ENCODE data around the gene NR3C2.
"Not testable (repeated sequence)": the region's sequence is repeated elsewhere in the genome, so short reads cannot be mapped to it uniquely, and the experiment has no call there.

NR3C2 gene

GRCh38 chr4:148210661-148211060, 231.6 kb downstream of the NR3C2 start:
- no peak for DNase-seq

- DNase-seq = no peak
Measured at GRCh38 chr4:148207068-148207467, 235.1 kb downstream of the NR3C2 start.

GRCh38 chr4:148205476-148205875, 236.7 kb downstream of the NR3C2 start:
- DNase-seq = no peak

- DNase-seq = no peak
Measured at GRCh38 chr4:148204892-148205291, 237.3 kb downstream of the NR3C2 start.

- DNase-seq = no peak
Measured at GRCh38 chr4:148204171-148204570, 238.0 kb downstream of the NR3C2 start.

GRCh38 chr4:148203056-148203898, 238.9 kb downstream of the NR3C2 start:
- peak; percentile 49 for DNase-seq

- no peak for DNase-seq
Measured at GRCh38 chr4:148200960-148201359, 241.3 kb downstream of the NR3C2 start.

- DNase-seq = no peak
Measured at GRCh38 chr4:148196164-148196563, 246.1 kb downstream of the NR3C2 start.

GRCh38 chr4:148192526-148192925, 249.7 kb downstream of the NR3C2 start:
- DNase-seq = no peak

GRCh38 chr4:148187454-148188222, 254.6 kb downstream of the NR3C2 start:
- DNase-seq = not testable (repeated sequence)

- no peak for DNase-seq
Measured at GRCh38 chr4:148184922-148185321, 257.3 kb downstream of the NR3C2 start.

GRCh38 chr4:148182230-148182911, 259.8 kb downstream of the NR3C2 start:
- DNase-seq = no peak

- DNase-seq = no peak
Measured at GRCh38 chr4:148173397-148174017, 268.7 kb downstream of the NR3C2 start.

- no peak for DNase-seq
Measured at GRCh38 chr4:148171596-148171995, 270.6 kb downstream of the NR3C2 start.

- no peak for DNase-seq
Measured at GRCh38 chr4:148170408-148171365, 271.5 kb downstream of the NR3C2 start.

- peak; percentile 53 for DNase-seq
Measured at GRCh38 chr4:148166132-148166591, 276.1 kb downstream of the NR3C2 start.

- DNase-seq = no peak
Measured at GRCh38 chr4:148164557-148164956, 277.7 kb downstream of the NR3C2 start.

GRCh38 chr4:148162991-148163390, 279.2 kb downstream of the NR3C2 start:
- no peak for DNase-seq

- DNase-seq = no peak
Measured at GRCh38 chr4:148162519-148162918, 279.7 kb downstream of the NR3C2 start.

- no peak for DNase-seq
Measured at GRCh38 chr4:148161601-148162000, 280.6 kb downstream of the NR3C2 start.

- DNase-seq = no peak
Measured at GRCh38 chr4:148159793-148160192, 282.4 kb downstream of the NR3C2 start.

- no peak for DNase-seq
Measured at GRCh38 chr4:148154769-148155168, 287.4 kb downstream of the NR3C2 start.
